GM10266 (cell line): ENCODE results near the gene CLEC5A.

Source experiments
- DNase-seq: peaks from one replicate; pipeline ENCODE4 v3.0.0; 2012; ENCODE audit errors: extremely low spot score
- TF ChIP-seq, protein P1 (sequence below): IDR thresholded peaks from 2 replicates; pipeline ENCODE4 v1.5.1; 2012; ENCODE audit warnings: mild to moderate bottlenecking, low read depth; ENCODE audit not compliant: control insufficient read depth, insufficient read depth; ENCODE audit errors: missing control alignments

The CLEC5A gene

DNA sequence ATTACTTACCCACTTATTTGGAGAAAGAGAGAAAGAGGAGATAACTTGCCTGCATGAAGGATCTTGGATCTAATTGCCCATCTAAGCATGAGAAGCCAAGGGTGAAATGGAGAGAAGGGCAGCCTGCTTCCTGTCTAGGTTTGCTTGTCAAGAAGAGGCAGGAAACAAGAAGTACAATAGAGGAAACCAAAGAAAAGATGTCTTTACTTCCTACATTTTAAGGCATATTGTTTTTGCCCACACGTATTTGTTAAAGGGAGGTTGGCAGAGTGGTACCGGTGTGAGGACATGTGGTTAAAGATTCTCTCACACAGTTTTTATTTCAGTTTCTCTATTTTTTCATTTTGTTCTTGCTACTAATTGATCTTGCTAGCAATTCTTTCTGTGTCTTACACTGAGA, 32.8 kb upstream of the CLEC5A start:
- TF ChIP-seq, protein P1, sequence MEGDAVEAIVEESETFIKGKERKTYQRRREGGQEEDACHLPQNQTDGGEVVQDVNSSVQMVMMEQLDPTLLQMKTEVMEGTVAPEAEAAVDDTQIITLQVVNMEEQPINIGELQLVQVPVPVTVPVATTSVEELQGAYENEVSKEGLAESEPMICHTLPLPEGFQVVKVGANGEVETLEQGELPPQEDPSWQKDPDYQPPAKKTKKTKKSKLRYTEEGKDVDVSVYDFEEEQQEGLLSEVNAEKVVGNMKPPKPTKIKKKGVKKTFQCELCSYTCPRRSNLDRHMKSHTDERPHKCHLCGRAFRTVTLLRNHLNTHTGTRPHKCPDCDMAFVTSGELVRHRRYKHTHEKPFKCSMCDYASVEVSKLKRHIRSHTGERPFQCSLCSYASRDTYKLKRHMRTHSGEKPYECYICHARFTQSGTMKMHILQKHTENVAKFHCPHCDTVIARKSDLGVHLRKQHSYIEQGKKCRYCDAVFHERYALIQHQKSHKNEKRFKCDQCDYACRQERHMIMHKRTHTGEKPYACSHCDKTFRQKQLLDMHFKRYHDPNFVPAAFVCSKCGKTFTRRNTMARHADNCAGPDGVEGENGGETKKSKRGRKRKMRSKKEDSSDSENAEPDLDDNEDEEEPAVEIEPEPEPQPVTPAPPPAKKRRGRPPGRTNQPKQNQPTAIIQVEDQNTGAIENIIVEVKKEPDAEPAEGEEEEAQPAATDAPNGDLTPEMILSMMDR, result no peak

DNA sequence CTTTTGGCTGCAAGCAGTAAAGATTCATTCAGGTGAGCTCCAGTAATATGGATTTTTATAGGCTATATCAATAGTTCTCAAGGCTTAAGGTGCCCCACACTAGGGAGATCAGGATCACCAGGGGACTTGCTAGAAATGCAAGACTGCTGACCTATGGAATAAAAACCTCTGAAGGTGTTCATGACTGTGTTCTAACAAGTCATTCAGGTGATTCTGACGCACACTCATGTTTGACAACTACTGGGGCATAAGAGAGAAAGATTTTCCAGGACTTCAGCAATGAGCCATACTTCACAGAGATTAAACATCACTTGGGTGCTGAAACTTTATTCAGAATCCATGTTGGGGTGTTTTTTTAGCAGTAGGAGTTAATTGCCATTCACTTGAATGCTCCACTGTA, 31.6 kb upstream of the CLEC5A start:
- DNase-seq, result no peak
- TF ChIP-seq, protein P1, result no peak

More for the DNA sequence above, 32.8 kb upstream of the CLEC5A start:
- DNase-seq, result no peak

DNA sequence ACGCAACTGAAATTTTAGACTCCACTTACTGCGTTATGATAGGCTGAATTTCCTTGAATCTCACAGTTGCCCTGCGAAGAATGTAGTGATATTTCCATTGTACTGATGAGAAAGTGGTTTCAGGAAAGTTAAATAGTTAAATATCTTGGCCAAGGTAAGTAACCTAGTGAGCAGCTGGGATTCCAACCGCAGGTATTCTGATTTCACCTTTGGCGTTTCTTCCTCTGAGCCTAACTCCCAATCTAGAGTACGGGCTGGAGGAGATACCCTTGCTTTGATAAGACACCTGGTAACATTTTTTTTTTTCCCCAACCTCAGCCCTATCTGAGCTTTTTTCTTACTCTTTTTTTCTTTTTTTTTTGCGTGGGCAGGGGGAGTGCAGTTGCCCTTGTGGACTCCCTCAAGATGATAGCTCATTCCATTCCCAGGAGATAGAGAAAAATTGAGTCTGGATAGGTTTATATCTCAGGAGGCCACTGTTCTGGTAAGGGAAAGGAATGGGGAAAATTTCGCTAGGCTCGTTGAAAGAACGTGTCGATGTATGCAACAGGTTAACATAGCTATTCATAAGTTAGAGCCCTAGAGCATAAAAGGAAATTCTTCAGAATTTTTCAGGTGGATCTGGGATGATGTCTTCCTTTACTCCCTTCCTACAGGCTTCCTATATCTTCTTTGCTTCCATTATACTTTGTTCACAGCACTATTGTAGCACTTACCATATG, 29.9 kb upstream of the CLEC5A start:
- TF ChIP-seq, protein P1, result no peak

DNA sequence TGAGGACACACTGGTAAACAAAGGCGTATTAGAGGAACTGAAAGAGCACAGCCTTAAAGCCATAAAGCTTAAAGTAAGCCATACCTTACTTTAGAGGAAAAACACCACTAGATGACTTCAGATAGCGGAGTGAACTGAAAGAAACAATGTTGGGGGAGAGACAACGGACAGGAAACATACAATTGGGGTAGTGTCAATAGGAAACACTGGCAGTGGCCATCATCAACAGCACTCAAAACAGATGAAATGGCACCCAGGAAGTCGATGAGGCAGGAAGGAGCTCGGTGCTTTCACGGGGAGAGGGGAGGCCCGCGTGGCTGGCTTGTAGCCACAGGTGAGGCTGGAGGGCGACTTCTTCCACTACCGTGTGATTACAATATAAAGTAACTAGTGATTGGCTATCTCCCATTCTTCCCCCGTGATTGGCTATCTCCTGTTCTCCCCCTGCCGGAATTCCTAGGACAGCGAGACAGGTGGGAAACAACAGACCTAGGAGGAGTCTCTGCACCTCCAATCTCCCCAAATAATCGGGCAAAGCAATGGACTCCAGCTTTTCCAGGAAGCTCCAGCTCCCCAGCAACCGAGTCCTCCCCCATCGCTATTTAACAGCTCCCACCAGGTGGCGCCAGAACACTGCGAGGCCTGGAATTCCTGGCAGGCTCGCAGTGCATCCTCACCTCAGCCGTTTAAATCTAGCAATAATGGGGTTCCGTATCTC, 29.2 kb upstream of the CLEC5A start:
- peak; percentile 71 for DNase-seq

More for the DNA sequence above, 29.9 kb upstream of the CLEC5A start:
- DNase-seq, result no peak

DNA sequence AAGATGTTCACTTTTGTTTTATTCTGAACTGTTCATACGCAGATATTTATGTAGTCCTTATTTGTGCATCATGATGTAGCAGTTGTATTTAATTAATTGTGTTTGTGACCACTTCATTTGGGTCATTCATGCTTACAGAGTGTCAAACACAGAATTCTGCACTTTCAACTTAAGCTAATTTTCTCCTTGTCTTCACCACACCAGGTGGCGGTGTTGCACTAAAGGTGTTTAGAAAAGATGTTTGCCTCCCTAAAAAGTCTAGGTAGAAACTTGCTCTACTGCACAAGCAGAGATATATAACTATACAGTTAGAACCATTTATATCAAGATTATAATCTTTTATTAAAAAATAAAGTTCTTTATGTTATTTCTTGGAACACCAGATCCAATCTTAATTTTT, 28.1 kb upstream of the CLEC5A start:
- DNase-seq, result no peak
- TF ChIP-seq, protein P1, result peak; percentile 11

More for the DNA sequence above, 29.2 kb upstream of the CLEC5A start:
- TF ChIP-seq, protein P1, result peak; percentile 89

DNA sequence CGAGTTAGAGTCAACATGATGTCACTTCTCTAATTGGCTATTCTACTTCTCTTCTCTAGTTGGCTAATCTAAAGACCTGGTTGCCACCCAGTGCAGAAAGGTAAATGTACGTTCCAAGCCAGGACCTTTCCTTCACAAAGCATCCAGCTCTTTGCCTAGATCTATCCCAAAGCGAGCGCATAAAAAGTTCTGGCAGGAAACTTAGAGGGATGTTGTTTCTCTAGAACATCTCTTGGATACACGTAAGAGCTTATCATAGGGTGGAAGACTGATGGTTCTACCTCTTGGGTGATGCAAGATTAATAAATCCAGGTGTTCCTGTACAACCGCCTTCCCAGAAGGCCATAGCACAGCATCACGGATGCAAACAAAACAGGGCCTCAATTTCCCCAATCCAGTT, 26.9 kb upstream of the CLEC5A start, which contains the start of gene TAS2R38:
TSS of gene TAS2R38 (minus strand) at position 101 of the 400 bp plus-strand sequence. CDS start at position 17, 84 bp downstream.
- no peak for DNase-seq
- TF ChIP-seq, protein P1, result no peak

DNA sequence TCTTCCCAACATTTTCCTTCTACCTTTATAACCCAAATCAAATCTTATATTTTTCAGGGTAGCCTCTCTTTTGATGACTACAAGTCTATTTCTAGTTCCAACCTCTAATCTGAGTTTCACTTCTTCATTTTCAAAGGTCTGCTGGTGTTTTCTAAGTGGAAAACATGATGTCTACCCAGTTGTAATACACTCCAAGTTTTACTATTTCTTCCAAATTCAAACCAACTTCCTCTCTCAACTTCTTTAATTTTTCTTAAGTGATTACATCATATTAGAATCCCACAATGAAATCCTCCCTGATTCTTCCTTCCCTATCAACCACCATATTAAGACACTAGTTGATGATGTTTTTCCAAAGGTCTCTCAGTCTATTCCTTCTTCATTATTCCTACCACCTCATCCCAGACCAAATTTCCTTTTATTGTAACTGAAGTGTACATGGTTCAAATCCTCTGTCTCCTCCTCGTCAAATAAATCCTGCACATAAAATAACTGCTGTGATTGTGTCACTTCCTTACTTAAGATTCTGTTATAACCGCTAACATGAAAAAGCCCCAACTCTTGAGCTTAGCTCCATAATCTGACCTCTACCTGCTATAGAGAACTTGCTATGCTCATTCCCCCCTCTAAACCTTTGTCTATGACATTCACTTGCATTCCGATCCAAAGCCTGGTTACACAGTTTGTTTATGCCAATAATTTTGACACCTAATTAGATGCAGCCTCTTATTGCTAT, 14.1 kb upstream of the CLEC5A start:
- peak; percentile 12 for DNase-seq
- TF ChIP-seq, protein P1, result no peak
